ENCODE measurements around the gene TTF1.

Gene TTF1

GRCh38 chr9:132346177-132346576 is 60.5 kb downstream of the TTF1 start:
- Histone ChIP-seq H2BK12ac (ENCODE audit: low read length in 2 of 2) (no peak overlapping the region), H3K14ac (ENCODE audit: low read length in 2 of 2) (no peak overlapping the region), H3K9me3 (ENCODE audit: control insufficient read depth, low read length) (no peaks in the 10 kb centered on the region), H3K36me3 (ENCODE audit: control insufficient read depth in 1 of 2, insufficient read depth in 2 of 2, low read depth in 1 of 2, low read length in 2 of 2) (peaks cover 46 to 96% of the 10 kb centered on the region in 2 experiments), H3K4me2 (ENCODE audit: low read length, poor library complexity, severe bottlenecking) (no peak overlapping the region), H2BK120ac (ENCODE audit: low read depth, low read length) (no peak overlapping the region), H2AK5ac (ENCODE audit: low read length, severe bottlenecking) (no peak overlapping the region), H3K4me1 (ENCODE audit: control insufficient read depth, insufficient read depth, low read depth, low read length) (peaks cover 2% of the 10 kb centered on the region), H3K23ac (ENCODE audit: low read length in 2 of 2) (no peak overlapping the region), H2BK15ac (ENCODE audit: low read depth, poor library complexity, severe bottlenecking) (no peak overlapping the region), H4K91ac (ENCODE audit: low read length) (no peak overlapping the region), H3K4me3 (ENCODE audit: insufficient read depth in 1 of 2, low read depth in 1 of 2, low read length in 2 of 2) (no peak overlapping the region), H2AFZ (ENCODE audit: low read depth, low read length) (no peak overlapping the region), H3K18ac (ENCODE audit: low read depth in 1 of 2, low read length in 2 of 2) (no peak overlapping the region), H3K4ac (ENCODE audit: low read depth in 1 of 2, low read length in 2 of 2) (no peak overlapping the region), H3K79me1 (replicated peaks; ENCODE audit: low read length, poor library complexity, severe bottlenecking) (peaks cover 27% of the 10 kb centered on the region), H3K27ac (ENCODE audit: low read length, poor library complexity, severe bottlenecking) (no peak overlapping the region), H3K27me3 (ENCODE audit: control insufficient read depth in 1 of 2, insufficient read depth in 1 of 2, low read length in 2 of 2) (no peaks in the 10 kb centered on the region), H2BK5ac (ENCODE audit: low read depth, low read length, poor library complexity, severe bottlenecking) (no peak overlapping the region), H3K9ac (ENCODE audit: low read length) (no peak overlapping the region), H4K8ac (ENCODE audit: low read length) (no peak overlapping the region)
- WGBS: 92% methylated on average over 2 of the region's 5 CpGs
- no peak for DNase-seq

- DNase-seq: no peak
- Histone ChIP-seq H3K27ac (ENCODE audit: low read length, poor library complexity, severe bottlenecking) (no peak overlapping the region), H2BK12ac (ENCODE audit: low read length in 2 of 2) (no peak overlapping the region), H3K4me3 (ENCODE audit: insufficient read depth in 1 of 2, low read depth in 1 of 2, low read length in 2 of 2) (no peak overlapping the region), H2BK15ac (ENCODE audit: low read depth, poor library complexity, severe bottlenecking) (no peak overlapping the region), H2BK120ac (ENCODE audit: low read depth, low read length) (no peak overlapping the region), H3K79me1 (replicated peaks; ENCODE audit: low read length, poor library complexity, severe bottlenecking) (peaks cover 26% of the 10 kb centered on the region), H3K23ac (ENCODE audit: low read length in 2 of 2) (no peak overlapping the region), H3K4ac (ENCODE audit: low read depth in 1 of 2, low read length in 2 of 2) (no peak overlapping the region), H4K91ac (ENCODE audit: low read length) (no peak overlapping the region), H3K18ac (ENCODE audit: low read depth in 1 of 2, low read length in 2 of 2) (no peak overlapping the region), H3K9ac (ENCODE audit: low read length) (no peak overlapping the region), H3K27me3 (ENCODE audit: control insufficient read depth in 1 of 2, insufficient read depth in 1 of 2, low read length in 2 of 2) (no peaks in the 10 kb centered on the region), H3K14ac (ENCODE audit: low read length in 2 of 2) (no peak overlapping the region), H3K4me2 (ENCODE audit: low read length, poor library complexity, severe bottlenecking) (no peak overlapping the region), H4K8ac (ENCODE audit: low read length) (no peak overlapping the region), H3K4me1 (ENCODE audit: control insufficient read depth, insufficient read depth, low read depth, low read length) (peaks cover 2% of the 10 kb centered on the region), H2BK5ac (ENCODE audit: low read depth, low read length, poor library complexity, severe bottlenecking) (no peak overlapping the region), H2AK5ac (ENCODE audit: low read length, severe bottlenecking) (no peak overlapping the region), H3K9me3 (ENCODE audit: control insufficient read depth, low read length) (no peaks in the 10 kb centered on the region), H2AFZ (ENCODE audit: low read depth, low read length) (no peak overlapping the region), H3K36me3 (ENCODE audit: control insufficient read depth in 1 of 2, insufficient read depth in 2 of 2, low read depth in 1 of 2, low read length in 2 of 2) (peaks cover 33 to 97% of the 10 kb centered on the region in 2 experiments)
- WGBS: over 99% methylated on average over 5 of the region's 9 CpGs
Measured at GRCh38 chr9:132341177-132341840, 65.3 kb downstream of the TTF1 start.

- Histone ChIP-seq H4K91ac (ENCODE audit: low read length) (no peak overlapping the region), H2BK5ac (ENCODE audit: low read depth, low read length, poor library complexity, severe bottlenecking) (no peak overlapping the region), H3K23ac (ENCODE audit: low read length in 2 of 2) (no peak overlapping the region), H3K36me3 (ENCODE audit: control insufficient read depth in 1 of 2, insufficient read depth in 2 of 2, low read depth in 1 of 2, low read length in 2 of 2) (peaks cover 22 to 94% of the 10 kb centered on the region in 2 experiments), H3K4me2 (ENCODE audit: low read length, poor library complexity, severe bottlenecking) (no peak overlapping the region), H3K27ac (ENCODE audit: low read length, poor library complexity, severe bottlenecking) (no peak overlapping the region), H3K14ac (ENCODE audit: low read length in 2 of 2) (no peak overlapping the region), H3K4me3 (ENCODE audit: insufficient read depth in 1 of 2, low read depth in 1 of 2, low read length in 2 of 2) (no peak overlapping the region), H3K18ac (ENCODE audit: low read depth in 1 of 2, low read length in 2 of 2) (no peak overlapping the region), H2BK120ac (ENCODE audit: low read depth, low read length) (no peak overlapping the region), H2AK5ac (ENCODE audit: low read length, severe bottlenecking) (no peak overlapping the region), H3K79me1 (replicated peaks; ENCODE audit: low read length, poor library complexity, severe bottlenecking) (peaks cover 11% of the 10 kb centered on the region), H3K27me3 (ENCODE audit: control insufficient read depth in 1 of 2, insufficient read depth in 1 of 2, low read length in 2 of 2) (no peaks in the 10 kb centered on the region), H3K9me3 (ENCODE audit: control insufficient read depth, low read length) (no peaks in the 10 kb centered on the region), H3K4ac (ENCODE audit: low read depth in 1 of 2, low read length in 2 of 2) (no peak overlapping the region), H3K9ac (ENCODE audit: low read length) (no peak overlapping the region), H4K8ac (ENCODE audit: low read length) (no peak overlapping the region), H3K4me1 (ENCODE audit: control insufficient read depth, insufficient read depth, low read depth, low read length) (no peaks in the 10 kb centered on the region), H2AFZ (ENCODE audit: low read depth, low read length) (no peak overlapping the region), H2BK12ac (ENCODE audit: low read length in 2 of 2) (no peak overlapping the region), H2BK15ac (ENCODE audit: low read depth, poor library complexity, severe bottlenecking) (no peak overlapping the region)
- WGBS: 98% methylated on average over 3 of the region's 3 CpGs
- DNase-seq: no peak
Measured at GRCh38 chr9:132334364-132334763, 72.3 kb downstream of the TTF1 start.

- H4K91ac ChIP-seq (ENCODE audit: low read length): no peak overlapping the region
- no peak overlapping the region for H2BK5ac ChIP-seq (ENCODE audit: low read depth, low read length, poor library complexity, severe bottlenecking)
- no peak overlapping the region for H3K4ac ChIP-seq (ENCODE audit: low read depth in 1 of 2, low read length in 2 of 2)
- H3K4me3 ChIP-seq (ENCODE audit: insufficient read depth in 1 of 2, low read depth in 1 of 2, low read length in 2 of 2): no peak overlapping the region
- H2AK5ac ChIP-seq (ENCODE audit: low read length, severe bottlenecking): no peak overlapping the region
- H3K18ac ChIP-seq (ENCODE audit: low read depth in 1 of 2, low read length in 2 of 2): no peak overlapping the region
- no peak for DNase-seq
- H3K27ac ChIP-seq (ENCODE audit: low read length, poor library complexity, severe bottlenecking): no peak overlapping the region
- H3K79me1 ChIP-seq (replicated peaks; ENCODE audit: low read length, poor library complexity, severe bottlenecking): peaks cover 11% of the 10 kb centered on the region
- H3K9ac ChIP-seq (ENCODE audit: low read length): no peak overlapping the region
- H3K9me3 ChIP-seq (ENCODE audit: control insufficient read depth, low read length): no peaks in the 10 kb centered on the region
- H4K8ac ChIP-seq (ENCODE audit: low read length): no peak overlapping the region
- no peak overlapping the region for H2BK15ac ChIP-seq (ENCODE audit: low read depth, poor library complexity, severe bottlenecking)
- no peak overlapping the region for H2BK12ac ChIP-seq (ENCODE audit: low read length in 2 of 2)
- no peak overlapping the region for H2AFZ ChIP-seq (ENCODE audit: low read depth, low read length)
- H2BK120ac ChIP-seq (ENCODE audit: low read depth, low read length): no peak overlapping the region
- no peak overlapping the region for H3K4me2 ChIP-seq (ENCODE audit: low read length, poor library complexity, severe bottlenecking)
- no peaks in the 10 kb centered on the region for H3K27me3 ChIP-seq (ENCODE audit: control insufficient read depth in 1 of 2, insufficient read depth in 1 of 2, low read length in 2 of 2)
- H3K14ac ChIP-seq (ENCODE audit: low read length in 2 of 2): no peak overlapping the region
- no peak overlapping the region for H3K23ac ChIP-seq (ENCODE audit: low read length in 2 of 2)
- 100% methylated on average over 1 of the region's 1 CpG for WGBS
- H3K4me1 ChIP-seq (ENCODE audit: control insufficient read depth, insufficient read depth, low read depth, low read length): no peaks in the 10 kb centered on the region
- peaks cover 22 to 94% of the 10 kb centered on the region in 2 experiments for H3K36me3 ChIP-seq (ENCODE audit: control insufficient read depth in 1 of 2, insufficient read depth in 2 of 2, low read depth in 1 of 2, low read length in 2 of 2)
Measured at GRCh38 chr9:132333556-132333955, 73.1 kb downstream of the TTF1 start.

Measured in mesenchymal stem cell (in vitro differentiated cells and primary cell).